ENCODE data around the gene MXD1. TPM values are rescaled to one million over a fixed set of nuclear protein-coding genes. Genes with fewer than 3 reads are reported as not detected.

The MXD1 gene
- total RNA-seq, 1 experiment from 2014 or later, result 1.5 TPM

- TF ChIP-seq, protein P1, sequence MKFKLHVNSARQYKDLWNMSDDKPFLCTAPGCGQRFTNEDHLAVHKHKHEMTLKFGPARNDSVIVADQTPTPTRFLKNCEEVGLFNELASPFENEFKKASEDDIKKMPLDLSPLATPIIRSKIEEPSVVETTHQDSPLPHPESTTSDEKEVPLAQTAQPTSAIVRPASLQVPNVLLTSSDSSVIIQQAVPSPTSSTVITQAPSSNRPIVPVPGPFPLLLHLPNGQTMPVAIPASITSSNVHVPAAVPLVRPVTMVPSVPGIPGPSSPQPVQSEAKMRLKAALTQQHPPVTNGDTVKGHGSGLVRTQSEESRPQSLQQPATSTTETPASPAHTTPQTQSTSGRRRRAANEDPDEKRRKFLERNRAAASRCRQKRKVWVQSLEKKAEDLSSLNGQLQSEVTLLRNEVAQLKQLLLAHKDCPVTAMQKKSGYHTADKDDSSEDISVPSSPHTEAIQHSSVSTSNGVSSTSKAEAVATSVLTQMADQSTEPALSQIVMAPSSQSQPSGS (CRISPR knock-in tag; IDR thresholded peaks at IDR 0.05; ENCODE audit: borderline replicate concordance, low read depth), result no peak
- TF ChIP-seq HMGXB4 (CRISPR knock-in tag; IDR thresholded peaks at IDR 0.05) (peak; percentile 96), ZNF121 (CRISPR knock-in tag; IDR thresholded peaks at IDR 0.05) (no peak), ATF3 (CRISPR knock-in tag; conservative IDR thresholded peaks at IDR 0.05) (0 out of 2 replicates have a peak, but pooled peaks have one; percentile 48), ZNF232 (CRISPR knock-in tag; IDR thresholded peaks at IDR 0.05) (peak; percentile 74; the same call in 1 of the 2 replicates), NFYB (CRISPR knock-in tag; conservative IDR thresholded peaks at IDR 0.05; ENCODE audit: low read depth) (peak; percentile 77), TP53 (CRISPR knock-in tag; IDR thresholded peaks at IDR 0.05) (no peak), ZBTB43 (CRISPR knock-in tag; IDR thresholded peaks at IDR 0.05) (peak; percentile 90), ETV6 (CRISPR knock-in tag; IDR thresholded peaks at IDR 0.05) (peak; percentile 88), AR (CRISPR knock-in tag; IDR thresholded peaks at IDR 0.05) (no peak), TEAD1 (CRISPR knock-in tag; IDR thresholded peaks at IDR 0.05) (0 out of 2 replicates have a peak, but pooled peaks have one; percentile 35), E2F1 (CRISPR knock-in tag; IDR thresholded peaks at IDR 0.05) (no peak), KAT7 (CRISPR knock-in tag; IDR thresholded peaks at IDR 0.05; ENCODE audit: borderline replicate concordance) (no peak)
- TF ChIP-seq, protein P2, sequence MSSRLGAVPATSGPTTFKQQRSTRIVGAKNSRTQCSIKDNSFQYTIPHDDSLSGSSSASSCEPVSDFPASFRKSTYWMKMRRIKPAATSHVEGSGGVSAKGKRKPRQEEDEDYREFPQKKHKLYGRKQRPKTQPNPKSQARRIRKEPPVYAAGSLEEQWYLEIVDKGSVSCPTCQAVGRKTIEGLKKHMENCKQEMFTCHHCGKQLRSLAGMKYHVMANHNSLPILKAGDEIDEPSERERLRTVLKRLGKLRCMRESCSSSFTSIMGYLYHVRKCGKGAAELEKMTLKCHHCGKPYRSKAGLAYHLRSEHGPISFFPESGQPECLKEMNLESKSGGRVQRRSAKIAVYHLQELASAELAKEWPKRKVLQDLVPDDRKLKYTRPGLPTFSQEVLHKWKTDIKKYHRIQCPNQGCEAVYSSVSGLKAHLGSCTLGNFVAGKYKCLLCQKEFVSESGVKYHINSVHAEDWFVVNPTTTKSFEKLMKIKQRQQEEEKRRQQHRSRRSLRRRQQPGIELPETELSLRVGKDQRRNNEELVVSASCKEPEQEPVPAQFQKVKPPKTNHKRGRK (CRISPR knock-in tag; IDR thresholded peaks at IDR 0.05; ENCODE audit: borderline replicate concordance), result no peak
- TF ChIP-seq, protein P3, sequence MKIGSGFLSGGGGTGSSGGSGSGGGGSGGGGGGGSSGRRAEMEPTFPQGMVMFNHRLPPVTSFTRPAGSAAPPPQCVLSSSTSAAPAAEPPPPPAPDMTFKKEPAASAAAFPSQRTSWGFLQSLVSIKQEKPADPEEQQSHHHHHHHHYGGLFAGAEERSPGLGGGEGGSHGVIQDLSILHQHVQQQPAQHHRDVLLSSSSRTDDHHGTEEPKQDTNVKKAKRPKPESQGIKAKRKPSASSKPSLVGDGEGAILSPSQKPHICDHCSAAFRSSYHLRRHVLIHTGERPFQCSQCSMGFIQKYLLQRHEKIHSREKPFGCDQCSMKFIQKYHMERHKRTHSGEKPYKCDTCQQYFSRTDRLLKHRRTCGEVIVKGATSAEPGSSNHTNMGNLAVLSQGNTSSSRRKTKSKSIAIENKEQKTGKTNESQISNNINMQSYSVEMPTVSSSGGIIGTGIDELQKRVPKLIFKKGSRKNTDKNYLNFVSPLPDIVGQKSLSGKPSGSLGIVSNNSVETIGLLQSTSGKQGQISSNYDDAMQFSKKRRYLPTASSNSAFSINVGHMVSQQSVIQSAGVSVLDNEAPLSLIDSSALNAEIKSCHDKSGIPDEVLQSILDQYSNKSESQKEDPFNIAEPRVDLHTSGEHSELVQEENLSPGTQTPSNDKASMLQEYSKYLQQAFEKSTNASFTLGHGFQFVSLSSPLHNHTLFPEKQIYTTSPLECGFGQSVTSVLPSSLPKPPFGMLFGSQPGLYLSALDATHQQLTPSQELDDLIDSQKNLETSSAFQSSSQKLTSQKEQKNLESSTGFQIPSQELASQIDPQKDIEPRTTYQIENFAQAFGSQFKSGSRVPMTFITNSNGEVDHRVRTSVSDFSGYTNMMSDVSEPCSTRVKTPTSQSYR (CRISPR knock-in tag; IDR thresholded peaks at IDR 0.05), result 0 out of 2 replicates have a peak, but pooled peaks have one; percentile 53
These were observed 552 bp upstream of the MXD1 start (continued) for GRCh38 chr2:69914164-69914949.

Measured in WTC11 (cell line).